Measurements from ENCODE around the gene MSLN.

- TF ChIP-seq, protein P1, sequence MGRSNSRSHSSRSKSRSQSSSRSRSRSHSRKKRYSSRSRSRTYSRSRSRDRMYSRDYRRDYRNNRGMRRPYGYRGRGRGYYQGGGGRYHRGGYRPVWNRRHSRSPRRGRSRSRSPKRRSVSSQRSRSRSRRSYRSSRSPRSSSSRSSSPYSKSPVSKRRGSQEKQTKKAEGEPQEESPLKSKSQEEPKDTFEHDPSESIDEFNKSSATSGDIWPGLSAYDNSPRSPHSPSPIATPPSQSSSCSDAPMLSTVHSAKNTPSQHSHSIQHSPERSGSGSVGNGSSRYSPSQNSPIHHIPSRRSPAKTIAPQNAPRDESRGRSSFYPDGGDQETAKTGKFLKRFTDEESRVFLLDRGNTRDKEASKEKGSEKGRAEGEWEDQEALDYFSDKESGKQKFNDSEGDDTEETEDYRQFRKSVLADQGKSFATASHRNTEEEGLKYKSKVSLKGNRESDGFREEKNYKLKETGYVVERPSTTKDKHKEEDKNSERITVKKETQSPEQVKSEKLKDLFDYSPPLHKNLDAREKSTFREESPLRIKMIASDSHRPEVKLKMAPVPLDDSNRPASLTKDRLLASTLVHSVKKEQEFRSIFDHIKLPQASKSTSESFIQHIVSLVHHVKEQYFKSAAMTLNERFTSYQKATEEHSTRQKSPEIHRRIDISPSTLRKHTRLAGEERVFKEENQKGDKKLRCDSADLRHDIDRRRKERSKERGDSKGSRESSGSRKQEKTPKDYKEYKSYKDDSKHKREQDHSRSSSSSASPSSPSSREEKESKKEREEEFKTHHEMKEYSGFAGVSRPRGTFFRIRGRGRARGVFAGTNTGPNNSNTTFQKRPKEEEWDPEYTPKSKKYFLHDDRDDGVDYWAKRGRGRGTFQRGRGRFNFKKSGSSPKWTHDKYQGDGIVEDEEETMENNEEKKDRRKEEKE (IDR thresholded peaks at IDR 0.05; ENCODE audit: borderline replicate concordance in 1 of 2, control insufficient read depth in 1 of 2, low read depth in 2 of 2, low read length in 1 of 2): no peak
- TF ChIP-seq NFYB (IDR thresholded peaks at IDR 0.05; ENCODE audit: extremely low read depth, insufficient read length) (no peak), ZNF124 (CRISPR knock-in tag; IDR thresholded peaks at IDR 0.05) (no peak), ZKSCAN8 (CRISPR knock-in tag; IDR thresholded peaks at IDR 0.05) (no peak), PTTG1 (tag; IDR thresholded peaks at IDR 0.05; ENCODE audit: low read depth) (no peak), JUN (IDR thresholded peaks at IDR 0.05; ENCODE audit: borderline replicate concordance, low read depth, low read length) (no peak), JUN (CRISPR knock-in tag; IDR thresholded peaks at IDR 0.05; ENCODE audit: borderline replicate concordance) (no peak), TOE1 (IDR thresholded peaks at IDR 0.05; ENCODE audit: borderline replicate concordance) (no peak), TOE1 (CRISPR knock-in tag; IDR thresholded peaks at IDR 0.05; ENCODE audit: borderline replicate concordance, low read depth) (no peak), YY1 (IDR thresholded peaks at IDR 0.05; ENCODE audit: borderline replicate concordance in 1 of 3, control insufficient read depth in 1 of 3, extremely low read depth in 1 of 3, insufficient read depth in 3 of 3, insufficient read length in 1 of 3, insufficient replicate concordance in 2 of 3, low read depth in 1 of 3, low read length in 2 of 3) (no peak), KAT8 (IDR thresholded peaks at IDR 0.05; ENCODE audit: low read depth) (no peak)
- TF ChIP-seq, protein P2, sequence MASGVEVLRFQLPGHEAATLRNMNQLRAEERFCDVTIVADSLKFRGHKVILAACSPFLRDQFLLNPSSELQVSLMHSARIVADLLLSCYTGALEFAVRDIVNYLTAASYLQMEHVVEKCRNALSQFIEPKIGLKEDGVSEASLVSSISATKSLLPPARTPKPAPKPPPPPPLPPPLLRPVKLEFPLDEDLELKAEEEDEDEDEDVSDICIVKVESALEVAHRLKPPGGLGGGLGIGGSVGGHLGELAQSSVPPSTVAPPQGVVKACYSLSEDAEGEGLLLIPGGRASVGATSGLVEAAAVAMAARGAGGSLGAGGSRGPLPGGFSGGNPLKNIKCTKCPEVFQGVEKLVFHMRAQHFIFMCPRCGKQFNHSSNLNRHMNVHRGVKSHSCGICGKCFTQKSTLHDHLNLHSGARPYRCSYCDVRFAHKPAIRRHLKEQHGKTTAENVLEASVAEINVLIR (CRISPR knock-in tag; IDR thresholded peaks at IDR 0.05): no peak
- TF ChIP-seq, protein P3, sequence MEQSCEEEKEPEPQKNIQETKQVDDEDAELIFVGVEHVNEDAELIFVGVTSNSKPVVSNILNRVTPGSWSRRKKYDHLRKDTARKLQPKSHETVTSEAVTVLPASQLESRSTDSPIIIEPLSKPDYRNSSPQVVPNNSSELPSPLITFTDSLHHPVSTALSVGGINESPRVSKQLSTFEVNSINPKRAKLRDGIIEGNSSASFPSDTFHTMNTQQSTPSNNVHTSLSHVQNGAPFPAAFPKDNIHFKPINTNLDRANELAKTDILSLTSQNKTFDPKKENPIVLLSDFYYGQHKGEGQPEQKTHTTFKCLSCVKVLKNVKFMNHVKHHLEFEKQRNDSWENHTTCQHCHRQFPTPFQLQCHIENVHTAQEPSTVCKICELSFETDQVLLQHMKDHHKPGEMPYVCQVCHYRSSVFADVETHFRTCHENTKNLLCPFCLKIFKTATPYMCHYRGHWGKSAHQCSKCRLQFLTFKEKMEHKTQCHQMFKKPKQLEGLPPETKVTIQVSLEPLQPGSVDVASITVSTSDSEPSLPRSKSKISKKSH (CRISPR knock-in tag; IDR thresholded peaks at IDR 0.05): no peak
Observed at GRCh38 chr16:815861-816260, 55.3 kb downstream of the MSLN start.
